Measurements from ENCODE around the gene TDRD15. TPM values are rescaled to one million over a fixed set of nuclear protein-coding genes. Genes with fewer than 3 reads are reported as not detected.

TDRD15 gene
- total RNA-seq, 1 experiment from 2014 or later = not detected

GRCh38 chr2:21183726-21184125, 60.0 kb downstream of the TDRD15 start:
- Histone ChIP-seq H3K36me3 (ENCODE audit: control insufficient read depth, insufficient read depth, low read length) (no peaks in the 10 kb centered on the region), H3K4me1 (peaks cover 3% of the 10 kb centered on the region; the same call in 1 of the 2 replicates), H3K27me3 (replicated peaks; ENCODE audit: control insufficient read depth, insufficient read depth, low read length) (no peaks in the 10 kb centered on the region), H3K4me3 (ENCODE audit: low read depth, low read length) (no peak overlapping the region), H3K9me3 (no peaks in the 10 kb centered on the region)
- no TSS peak for BruUV-seq (replicated peaks)
- DNase-seq = no peak
- intact Hi-C loops (cut with micrococcal nuclease; ENCODE audit: unreplicated experiment) = no loop called here
- ChIA-PET CTCF (no interaction called here), POLR2A (no interaction called here)
- no peaks in the 10 kb centered on the region for H3K36me3 Mint-ChIP-seq (ENCODE audit: insufficient read depth, unreplicated experiment)
- no peak overlapping the region for H3K4me3 Mint-ChIP-seq (ENCODE audit: unreplicated experiment)
- H3K27ac Mint-ChIP-seq (ENCODE audit: unreplicated experiment) = no peak overlapping the region
- no peak for TF ChIP-seq CTCF (IDR thresholded peaks at IDR 0.05; ENCODE audit: insufficient read depth in 1 of 2, low read depth in 1 of 2, low read length in 1 of 2, severe bottlenecking in 1 of 2, unreplicated experiment in 1 of 2)
- no peaks in the 10 kb centered on the region for H3K27me3 Mint-ChIP-seq (ENCODE audit: insufficient read depth, unreplicated experiment)
- H3K9me3 Mint-ChIP-seq (ENCODE audit: unreplicated experiment) = no peaks in the 10 kb centered on the region
- no peaks in the 10 kb centered on the region for H3K4me1 Mint-ChIP-seq (ENCODE audit: low read depth, unreplicated experiment)

DNA sequence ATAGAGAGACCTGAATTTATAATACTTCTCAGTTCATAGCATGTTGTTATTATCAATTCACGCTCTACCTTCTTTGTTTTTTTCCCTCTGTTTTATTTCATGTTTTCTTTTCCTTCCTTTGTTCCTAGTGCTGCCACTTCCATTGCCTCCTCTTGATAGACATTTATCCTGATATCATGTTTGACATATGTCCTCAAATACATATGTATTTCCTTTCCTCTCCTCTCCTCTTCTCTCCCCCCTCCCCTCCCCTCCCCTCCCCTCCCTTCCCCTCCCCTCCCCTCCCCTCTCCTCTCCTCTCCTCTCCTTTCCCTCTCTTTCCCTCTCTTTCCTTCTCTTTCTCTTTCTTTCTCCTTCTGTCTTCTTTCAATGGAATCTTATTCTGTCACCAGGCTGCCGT, 67.8 kb downstream of the TDRD15 start:
- Mint-ChIP-seq H3K4me3 (ENCODE audit: unreplicated experiment) (no peak overlapping the region), H3K9me3 (ENCODE audit: unreplicated experiment) (peaks cover 13% of the 10 kb centered on the region), H3K36me3 (ENCODE audit: insufficient read depth, unreplicated experiment) (no peaks in the 10 kb centered on the region), H3K27ac (ENCODE audit: unreplicated experiment) (no peak overlapping the region), H3K27me3 (ENCODE audit: insufficient read depth, unreplicated experiment) (no peaks in the 10 kb centered on the region), H3K4me1 (ENCODE audit: low read depth, unreplicated experiment) (peaks cover 20% of the 10 kb centered on the region)
- DNase-seq = no peak
- BruUV-seq (replicated peaks) = no TSS peak
- no peaks in the 10 kb centered on the region for H3K9me3 ChIP-seq
- no peak overlapping the region for H3K4me3 ChIP-seq (ENCODE audit: low read depth, low read length)
- CTCF ChIA-PET = no interaction called here
- peaks cover 7% of the 10 kb centered on the region; the same call in 1 of the 2 replicates for H3K4me1 ChIP-seq
- no peaks in the 10 kb centered on the region for H3K27me3 ChIP-seq (replicated peaks; ENCODE audit: control insufficient read depth, insufficient read depth, low read length)
- intact Hi-C loops (cut with micrococcal nuclease; ENCODE audit: unreplicated experiment) = no loop called here
- no peaks in the 10 kb centered on the region for H3K36me3 ChIP-seq (ENCODE audit: control insufficient read depth, insufficient read depth, low read length)
- POLR2A ChIA-PET = no interaction called here
- TF ChIP-seq CTCF (IDR thresholded peaks at IDR 0.05; ENCODE audit: insufficient read depth in 1 of 2, low read depth in 1 of 2, low read length in 1 of 2, severe bottlenecking in 1 of 2, unreplicated experiment in 1 of 2) = no peak

Other genes starting within 250 kb of the TDRD15 start
- 190 and 234 TPM in 2 replicates for gene APOB, start 79.9 kb upstream of the TDRD15 start, total RNA-seq (2022)

Measured in Caco-2 (cell line).